HT-29 (cell line): ENCODE measurements around the gene ABHD14A. TPM values are rescaled to one million over a fixed set of nuclear protein-coding genes. Genes with fewer than 3 reads are reported as not detected.
"Not testable (repeated sequence)": the region's sequence is repeated elsewhere in the genome, so short reads cannot be mapped to it uniquely, and the experiment has no call there.

Source experiments
- DNase-seq: peaks from one replicate; pipeline ENCODE4 v3.0.0-alpha.2; 2015; ENCODE audit warnings: low spot score
- total RNA-seq: library from RNA; depleted of rRNA; stranded (reverse); fragments of >200 nt; shearing (Covaris generic); gene quantifications from 2 replicates; pipeline ENCODE4 v1.2.3, GENCODE V29; 2014; rRNA removed

Gene ABHD14A
- total RNA-seq, result 11.7 and 16.0 TPM in 2 replicates

DNA sequence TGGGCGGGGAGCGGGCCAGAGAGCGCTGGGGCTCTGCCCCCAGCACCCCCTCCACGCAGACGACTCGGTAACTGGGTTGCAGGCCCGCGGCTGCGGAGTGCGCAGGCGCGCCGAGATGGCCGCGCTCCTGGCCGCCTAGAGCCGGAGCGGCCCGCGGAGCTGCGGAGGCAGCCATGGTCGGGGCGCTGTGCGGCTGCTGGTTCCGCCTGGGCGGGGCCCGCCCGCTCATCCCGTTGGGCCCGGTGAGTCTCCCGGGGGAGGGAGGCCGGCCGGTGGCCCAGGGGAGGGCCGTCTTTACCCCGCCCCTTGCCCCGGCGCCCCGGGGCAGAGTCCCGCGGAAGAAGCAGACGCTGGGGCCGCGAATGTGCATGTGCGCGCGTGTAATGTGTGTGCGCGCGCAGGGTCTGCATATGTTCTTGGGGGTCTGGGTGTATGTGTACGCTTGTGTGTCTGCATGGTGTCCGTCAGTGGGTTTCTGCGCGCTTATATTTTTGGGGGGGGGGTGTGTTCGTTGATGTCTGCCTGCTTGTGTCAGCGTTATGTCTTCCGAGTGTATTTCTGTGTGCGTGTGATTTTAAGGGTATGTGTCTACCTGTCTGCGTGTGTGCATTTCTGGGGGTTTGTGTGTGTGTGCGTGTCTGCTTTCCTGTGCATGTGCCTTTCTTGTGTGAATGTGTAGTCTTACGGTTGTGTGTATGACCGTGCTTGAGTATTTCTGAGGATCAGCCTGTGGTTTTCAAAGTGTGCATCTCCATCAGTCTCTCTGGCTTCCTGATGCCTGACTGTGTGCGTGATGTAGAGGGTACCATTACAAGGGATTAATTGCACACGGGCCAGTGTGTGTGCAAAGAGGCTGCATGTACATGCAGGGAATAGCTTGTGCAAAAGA, at the start of gene ABHD14A:
Gene ABHD14A (plus strand): TSS at position 102 of the 889 bp plus-strand sequence. CDS start 72 bp downstream, at position 174.
- peak; percentile 41 for DNase-seq

DNA sequence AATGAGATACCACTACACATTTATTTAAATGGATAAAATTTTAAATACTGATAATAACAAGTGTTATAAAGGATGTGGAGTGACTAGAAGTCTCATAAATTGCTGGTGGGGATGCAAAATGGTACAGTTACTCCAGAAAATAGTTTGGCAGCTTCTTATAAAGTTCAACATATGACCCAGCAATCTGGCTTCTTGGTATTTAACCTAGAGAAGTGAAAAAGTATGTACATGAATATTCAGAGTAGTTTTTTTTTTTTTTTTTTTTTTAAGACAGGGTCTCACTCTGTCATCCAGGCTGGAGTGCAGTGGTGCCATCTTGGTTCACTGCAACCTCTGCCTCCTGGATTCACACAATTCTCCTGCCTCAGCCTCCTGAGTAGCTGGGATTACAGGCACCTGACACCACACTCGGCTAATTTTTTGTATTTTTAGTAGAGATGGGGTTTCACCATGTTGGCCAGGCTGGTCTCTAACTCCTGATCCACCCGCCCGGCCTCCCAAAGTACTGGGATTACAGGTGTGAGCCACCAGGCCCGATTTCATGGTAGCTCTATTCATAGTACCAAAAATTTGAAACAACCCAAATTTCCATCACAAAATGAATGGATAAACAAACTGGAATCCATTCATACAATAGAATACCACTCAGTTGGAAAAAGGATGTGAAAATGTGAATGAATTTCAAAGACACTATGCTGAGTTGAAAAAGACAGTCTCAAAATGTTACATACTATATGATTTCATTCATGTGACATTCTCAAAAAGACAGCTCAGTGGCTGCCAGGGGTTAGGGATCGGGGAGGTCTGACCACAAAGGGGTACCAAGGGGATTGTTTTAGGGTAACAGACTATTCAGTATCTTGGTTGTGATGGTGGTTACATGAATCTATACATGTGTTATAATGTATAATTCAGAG, 47.5 kb upstream of the ABHD14A start:
- no peak for DNase-seq

DNA sequence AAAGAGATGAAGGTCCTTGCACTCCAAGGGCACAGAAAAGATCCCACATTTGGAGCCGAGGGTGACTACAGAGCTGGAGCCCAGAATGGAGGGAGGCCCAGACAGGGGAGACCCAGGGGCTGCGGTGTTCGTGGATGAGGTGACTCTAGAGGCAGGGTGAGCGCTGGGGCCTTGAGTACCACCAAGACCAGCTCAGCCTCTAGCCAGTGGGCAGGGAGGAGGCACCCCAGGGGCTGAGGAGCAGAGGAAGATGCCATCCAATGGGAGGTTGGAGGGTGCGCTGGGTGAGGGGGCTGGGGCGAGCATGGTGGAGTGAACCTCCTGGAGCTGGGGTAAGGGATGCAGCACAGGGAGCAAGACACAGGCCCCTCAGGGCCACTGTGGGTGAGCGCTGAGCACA, 46.4 kb upstream of the ABHD14A start:
- no peak for DNase-seq

DNA sequence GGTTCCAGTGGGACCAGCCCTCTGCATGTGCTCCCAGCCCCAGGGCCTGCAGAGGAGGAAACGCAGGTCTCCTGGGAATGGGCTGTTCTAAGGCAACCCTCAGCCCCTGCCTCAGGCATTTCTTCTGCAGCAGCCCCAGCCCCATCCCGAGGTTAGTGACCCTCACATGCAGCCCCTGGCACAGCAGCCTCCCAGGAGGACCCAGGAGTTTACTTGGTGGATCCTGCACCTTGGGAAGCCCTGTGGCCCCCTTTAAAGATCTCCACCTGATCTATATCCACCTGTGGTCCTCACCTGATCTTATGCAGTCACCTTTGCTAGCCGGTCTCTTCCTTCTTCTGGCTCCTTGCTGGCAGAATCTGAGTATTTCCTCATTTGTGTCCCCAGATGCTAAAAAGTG, 45.9 kb upstream of the ABHD14A start:
- not testable (repeated sequence) for DNase-seq

DNA sequence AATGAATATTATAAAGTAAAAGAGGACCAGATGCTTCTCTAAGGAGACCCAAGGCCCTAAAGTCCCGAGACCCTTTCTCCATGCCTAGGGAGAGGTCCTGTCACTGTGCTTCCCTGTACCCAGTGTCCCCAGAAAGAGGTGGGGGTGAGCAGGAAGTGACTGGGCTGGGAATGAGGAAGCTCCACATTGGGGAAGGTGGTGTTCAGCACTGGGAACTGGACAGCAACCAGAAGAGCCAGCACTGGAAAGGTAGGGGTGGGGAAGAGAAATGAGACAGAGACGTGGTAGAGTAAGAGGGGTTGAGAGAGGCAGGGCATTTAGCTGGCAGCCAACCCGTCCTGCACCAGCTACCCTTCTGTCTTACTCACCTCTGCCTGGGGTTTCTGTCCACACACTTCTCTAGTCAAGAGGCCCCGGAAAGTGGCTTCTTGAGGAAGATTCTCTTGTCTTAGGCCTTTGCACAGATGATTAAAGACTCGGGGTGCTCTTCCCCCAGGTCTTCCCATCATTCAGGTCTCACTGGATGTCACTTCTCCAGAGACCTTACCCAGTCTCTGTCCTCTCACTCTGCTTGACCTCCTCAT, 45.4 kb upstream of the ABHD14A start:
- DNase-seq, result peak; percentile 18

DNA sequence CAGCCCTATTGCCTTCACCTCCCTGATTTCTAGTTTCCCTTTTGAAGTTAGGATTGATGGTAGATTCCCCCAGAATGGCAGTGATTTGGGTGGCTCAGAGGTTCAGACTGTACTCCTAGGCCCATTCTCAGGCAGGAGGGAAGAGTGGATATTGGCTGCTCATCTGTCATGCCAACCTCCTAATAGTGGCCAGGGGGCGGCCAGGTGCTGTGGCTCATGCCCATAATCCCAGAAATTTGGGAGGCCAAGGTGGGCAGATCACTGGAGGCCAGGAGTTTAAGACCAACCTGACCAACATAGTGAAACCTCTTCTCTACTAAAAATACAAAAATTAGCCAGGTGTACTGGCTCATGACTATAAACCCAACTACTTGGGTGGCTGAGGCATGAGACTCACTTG, 44.4 kb upstream of the ABHD14A start:
- DNase-seq, result no peak

DNA sequence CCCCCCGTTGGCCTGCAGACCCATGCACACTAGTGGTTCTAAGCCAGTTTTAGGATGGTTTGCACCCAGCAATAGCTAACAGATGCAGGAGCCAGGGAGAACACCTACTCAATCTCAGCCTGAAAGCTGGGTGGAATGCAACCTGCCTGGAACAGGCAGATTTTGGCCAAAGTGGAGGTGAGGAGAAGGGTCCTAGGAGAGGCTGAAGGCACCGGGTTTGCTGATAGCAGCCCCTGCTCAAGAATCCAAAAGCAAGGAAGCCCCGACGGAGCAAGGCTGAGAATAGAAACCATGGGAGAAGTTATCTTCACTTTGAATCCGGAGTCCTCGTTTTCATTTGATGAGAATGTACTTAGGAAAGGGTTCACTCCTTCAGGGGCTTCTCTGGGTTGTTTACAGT, 43.1 kb upstream of the ABHD14A start:
- no peak for DNase-seq

DNA sequence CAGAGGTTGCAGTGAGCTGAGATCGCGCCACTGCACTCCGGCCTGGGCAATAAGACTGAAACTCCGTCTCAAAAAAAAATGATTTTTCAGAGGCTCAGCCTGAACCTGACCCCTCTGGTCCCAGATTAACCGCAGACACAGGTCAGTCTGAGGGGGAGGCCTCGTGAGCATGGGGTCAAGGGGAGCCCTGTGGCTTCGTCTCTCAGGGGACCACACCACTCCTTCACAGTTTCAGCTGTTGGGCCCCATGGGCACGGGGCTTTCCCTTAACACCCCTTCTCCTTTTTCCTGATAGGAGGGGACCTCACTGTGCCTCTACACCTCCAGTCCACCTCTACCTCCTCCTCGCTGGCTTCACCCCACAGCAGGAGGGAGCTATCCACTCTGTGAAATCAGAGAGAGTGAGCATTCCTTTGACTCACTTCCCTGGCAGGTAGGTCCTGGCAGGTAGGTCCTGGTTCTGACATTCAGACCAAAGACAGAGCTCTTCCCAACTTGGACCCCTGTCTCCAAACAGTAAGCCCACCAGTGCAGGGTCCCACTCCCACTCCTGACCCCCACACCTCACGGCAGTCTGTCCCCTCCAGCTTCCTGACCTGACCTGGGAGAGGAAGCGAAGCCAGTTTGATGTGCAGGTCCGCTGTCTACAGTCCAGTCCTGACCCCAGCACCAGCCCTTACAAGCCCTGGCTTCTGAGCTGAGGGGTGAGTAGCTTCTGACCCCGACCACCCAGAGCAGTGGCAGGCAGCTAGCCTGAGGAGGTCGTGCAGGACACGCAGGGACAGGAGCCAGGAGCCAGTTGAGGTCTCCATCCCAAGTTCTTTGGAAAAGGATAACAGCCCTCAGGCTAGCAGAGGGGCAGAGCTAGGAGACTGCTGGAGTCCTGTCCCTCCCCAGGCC, 42.1 kb upstream of the ABHD14A start:
- no peak for DNase-seq

DNA sequence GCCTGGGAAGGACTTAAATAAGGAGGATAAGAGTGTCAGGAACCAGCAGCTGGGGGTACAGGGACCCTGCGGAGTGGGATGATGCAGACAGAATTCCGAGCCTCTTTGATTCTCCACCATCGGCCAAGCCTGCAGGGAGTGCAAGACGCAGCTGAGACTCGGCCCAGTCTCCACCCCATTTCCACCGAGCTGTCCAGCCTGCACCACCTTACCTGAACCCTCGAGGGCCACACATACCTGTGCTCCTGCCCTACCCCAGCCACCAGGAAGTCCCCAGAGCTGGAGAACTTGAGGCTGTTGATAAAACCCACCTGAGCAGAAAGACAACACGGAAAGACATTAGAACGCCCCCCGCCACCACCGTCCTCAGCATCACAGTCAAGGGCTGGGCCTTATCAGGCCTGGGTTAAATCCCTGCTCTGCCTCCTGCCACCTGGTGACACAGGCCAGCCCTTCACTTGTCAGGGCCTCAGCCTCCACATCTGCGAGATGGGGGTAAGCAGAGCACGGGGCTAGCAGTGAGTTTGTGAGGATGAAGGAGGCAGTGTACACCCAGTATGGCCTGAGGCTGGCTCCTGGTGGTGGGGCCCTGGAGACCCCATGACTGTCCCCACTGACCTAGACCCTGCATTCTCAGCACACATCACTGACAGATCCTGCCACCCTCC, 41.3 kb upstream of the ABHD14A start:
- no peak for DNase-seq

DNA sequence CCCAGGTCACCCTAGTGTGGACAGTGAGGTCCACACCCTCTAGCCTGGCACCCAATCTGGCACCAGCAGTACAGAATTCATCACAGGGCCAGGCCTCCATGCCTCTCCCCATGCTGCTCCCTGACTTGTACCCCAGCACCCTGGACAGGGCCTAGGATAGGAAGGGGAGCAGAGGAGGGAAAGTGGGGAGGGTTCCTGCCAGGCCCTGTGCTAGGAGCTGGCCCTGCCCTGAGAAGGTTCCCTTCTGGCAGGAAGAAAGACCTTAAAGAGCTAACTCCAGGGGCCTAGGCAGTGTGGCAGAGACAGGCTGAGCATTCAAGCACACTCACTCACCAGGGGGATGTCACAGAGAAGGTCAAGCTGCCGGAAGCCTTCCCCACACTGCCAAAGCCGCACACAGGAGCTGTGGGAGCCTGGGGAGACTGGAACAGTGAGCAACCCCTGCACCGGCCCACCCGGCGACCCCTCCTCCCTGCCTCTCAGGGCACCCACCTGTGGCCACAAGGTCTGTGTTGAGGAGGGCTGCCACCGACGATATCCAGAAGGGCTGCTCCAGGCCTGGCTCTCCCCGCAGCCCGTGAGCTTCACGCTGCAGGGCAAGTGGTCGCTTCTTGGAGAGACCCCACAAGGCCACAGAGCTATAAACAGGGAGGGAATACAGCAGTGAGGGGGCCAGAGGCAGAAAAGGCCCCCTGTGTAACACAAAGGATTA, 40.6 kb upstream of the ABHD14A start:
- no peak for DNase-seq

DNA sequence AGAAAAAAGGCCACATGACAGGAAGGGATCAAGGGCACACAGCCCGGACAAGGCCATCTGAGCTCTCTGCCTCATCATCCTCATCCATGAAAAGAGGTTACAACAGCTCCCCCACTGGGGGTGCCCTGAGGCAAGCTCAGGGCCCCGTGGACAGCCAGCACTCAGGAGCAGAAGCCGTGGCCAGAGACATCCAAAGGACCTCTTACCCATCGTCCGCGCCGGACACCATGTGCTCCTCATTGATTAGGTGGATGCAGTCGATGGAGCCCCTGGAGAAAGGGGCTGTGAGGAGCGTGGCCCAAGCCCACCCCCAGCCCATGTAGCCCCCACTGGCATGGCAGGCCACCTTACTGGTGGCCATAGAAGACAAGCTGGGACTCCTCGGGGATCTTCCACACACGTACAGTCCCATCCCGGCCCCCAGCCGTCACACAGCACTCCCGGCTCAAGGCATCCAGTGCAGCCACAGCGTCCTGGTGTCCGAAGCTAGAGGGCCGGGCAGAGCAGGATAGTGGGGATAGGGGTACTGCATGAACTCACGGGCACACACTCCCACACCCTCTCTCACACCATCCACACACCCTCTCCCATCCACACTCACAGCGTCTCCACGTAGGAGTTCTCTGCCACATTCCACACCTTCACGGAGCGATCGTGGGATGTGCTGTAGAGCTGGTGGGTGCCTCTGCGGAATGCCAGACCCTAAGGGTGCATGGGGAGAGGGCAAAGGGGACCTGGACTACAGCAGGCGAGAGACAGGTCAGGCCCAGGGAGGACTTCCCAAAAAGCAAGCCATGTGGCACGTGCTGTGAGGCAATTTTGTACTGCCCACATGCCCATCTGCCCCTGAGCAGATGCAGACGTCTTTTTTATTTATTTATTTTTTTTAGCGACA, 39.6 kb upstream of the ABHD14A start:
- DNase-seq, result no peak

DNA sequence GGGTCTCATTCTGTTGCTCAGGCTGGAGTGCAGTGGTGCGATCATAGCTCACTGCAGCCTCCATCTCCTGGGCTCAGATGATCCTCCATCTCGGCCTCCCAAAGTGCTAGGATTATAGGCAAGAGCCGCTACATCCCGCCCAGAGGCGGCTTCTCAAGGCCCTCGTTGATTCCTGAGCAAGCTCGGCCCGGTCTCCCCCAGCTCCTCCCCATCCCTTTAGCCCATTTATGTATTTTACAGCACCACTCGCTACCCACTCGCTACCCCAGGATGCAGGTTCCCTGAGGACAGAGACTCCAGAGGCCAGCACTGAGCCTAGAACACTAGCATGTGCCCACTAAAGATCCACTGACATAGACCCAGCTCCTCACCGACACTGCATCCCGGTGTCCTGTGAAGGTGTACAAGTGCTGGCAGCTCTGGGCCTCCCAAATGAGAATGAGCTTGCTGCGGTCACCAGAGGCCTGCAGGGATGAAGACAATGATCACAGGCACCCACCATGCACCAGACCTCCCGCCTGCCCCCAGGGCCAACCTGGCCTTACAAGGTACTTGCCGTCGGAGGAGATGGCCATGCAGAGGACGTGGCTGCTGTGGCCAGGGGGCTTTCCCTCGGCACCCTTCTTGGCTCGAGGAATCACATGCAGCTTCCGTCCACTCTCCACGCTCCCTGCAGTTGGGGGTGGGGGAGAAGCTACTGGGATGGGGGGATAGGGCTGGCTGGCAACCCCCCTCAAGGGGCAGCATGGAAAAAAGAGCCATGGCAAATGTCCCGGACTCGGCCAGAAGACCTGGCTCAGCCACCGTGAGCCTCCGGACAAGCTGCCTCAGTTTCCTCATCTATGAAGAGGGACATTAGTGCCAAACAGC, 38.7 kb upstream of the ABHD14A start:
- no peak for DNase-seq

DNA sequence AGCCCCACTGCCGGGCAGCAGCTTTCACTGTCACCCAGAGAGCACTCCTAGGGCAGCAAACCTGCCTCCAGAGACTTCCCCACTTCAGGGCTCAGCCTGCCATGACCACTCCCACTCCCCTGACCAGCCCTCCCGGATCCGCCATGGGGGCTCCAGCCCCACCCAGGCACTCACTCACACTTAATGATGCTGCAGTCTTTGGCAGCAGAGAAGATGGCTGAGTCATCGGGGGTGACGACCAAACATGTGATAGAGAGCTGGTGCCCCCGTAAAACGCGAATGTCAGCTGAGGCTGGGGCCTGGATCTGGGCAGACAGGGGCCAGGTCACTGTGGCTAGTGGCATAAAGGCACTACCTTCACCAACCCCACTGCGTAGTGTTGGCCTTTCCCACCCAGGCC, 37.9 kb upstream of the ABHD14A start:
- no peak for DNase-seq

DNA sequence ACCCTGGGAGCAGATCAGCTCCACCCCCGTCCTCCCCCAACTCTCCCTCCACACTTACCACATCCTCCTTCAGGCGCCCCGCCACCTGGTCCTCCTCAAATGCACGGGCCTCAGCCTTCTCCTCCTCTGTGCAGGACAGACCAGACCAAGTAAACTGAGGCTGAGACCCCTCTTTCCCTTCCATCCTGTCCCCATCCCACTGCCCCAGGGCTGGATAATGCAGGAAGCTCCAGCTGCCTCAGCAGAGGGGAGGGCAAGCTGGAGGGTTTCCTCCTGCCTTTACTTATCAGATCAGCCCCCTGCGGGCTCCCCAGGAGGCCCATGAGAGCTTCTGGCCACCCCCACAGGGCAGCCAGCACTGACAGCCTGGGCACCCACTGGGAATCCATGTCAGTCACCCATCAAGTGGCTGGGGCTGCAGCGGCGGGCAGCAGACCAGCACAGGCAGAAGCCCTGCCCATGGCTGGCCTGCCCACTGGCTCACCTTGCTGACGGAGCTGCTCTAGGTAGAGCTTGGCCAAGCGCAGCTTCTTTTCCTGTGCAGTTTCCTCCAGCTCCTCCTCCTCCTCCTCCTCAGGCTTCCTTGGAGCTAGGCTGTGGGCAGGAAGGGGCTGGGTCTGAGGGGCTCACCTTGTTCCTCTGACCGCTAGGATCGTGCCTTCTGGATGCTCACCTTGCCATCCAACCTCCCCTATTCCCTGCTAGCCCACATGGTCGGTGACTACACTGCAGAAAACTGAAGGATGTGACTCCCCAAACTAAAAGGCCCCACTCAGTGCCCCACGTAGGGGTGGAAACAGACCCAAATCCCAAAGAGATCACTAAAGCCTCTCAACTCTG, 37.0 kb upstream of the ABHD14A start:
- DNase-seq, result no peak

DNA sequence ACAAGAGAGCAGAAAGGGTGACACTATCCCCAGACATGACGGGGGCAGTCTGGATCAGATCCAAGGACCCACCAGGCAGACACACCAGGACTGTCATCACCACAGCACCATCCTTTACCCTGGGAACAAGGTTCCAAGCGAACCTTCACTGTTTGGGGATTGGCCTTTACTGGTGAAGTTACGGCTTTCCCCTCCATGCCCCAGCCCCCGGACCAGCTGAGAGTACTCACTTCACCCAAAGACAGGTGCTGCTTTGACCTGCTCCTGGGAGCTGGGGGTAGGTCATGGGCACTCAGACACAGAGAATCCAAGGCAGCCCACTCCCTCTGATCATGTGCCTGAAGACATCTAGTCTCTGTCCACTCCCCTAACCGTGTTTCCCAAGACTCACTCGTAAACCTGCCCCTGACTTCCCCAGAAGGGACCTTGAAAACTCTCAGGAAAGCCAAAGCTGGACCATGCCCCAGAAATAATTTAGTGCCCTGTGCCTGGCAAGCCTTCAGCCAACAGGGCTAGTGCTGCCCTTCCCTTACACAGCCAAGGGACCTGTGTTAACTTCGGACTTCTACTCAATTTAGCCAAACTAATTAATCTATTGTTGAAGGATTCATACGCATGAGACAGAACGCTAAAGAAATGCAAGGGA, 36.0 kb upstream of the ABHD14A start:
- DNase-seq, result no peak
